Muscle layer of colon (tissue), 2 donors: ENCODE data around the gene ZFP64.
"Not testable (repeated sequence)": the region's sequence is repeated elsewhere in the genome, so short reads cannot be mapped to it uniquely, and the experiment has no call there.

Experiments used
- H3K27ac ChIP-seq: one replicate; pipeline ENCODE4 v1.7.0; 2013; ENCODE audit warnings: low read depth, mild to moderate bottlenecking, low read length, moderate library complexity
- H3K27me3 ChIP-seq, 2 donors: one replicate each; pipeline ENCODE4 v1.7.0; 2013; ENCODE audit warnings: low read length in 2 of 2, mild to moderate bottlenecking in 2 of 2; ENCODE audit not compliant: insufficient read depth in 2 of 2, control insufficient read depth in 1 of 2
- H3K36me3 ChIP-seq: one replicate; pipeline ENCODE4 v1.7.0; 2013; ENCODE audit warnings: mild to moderate bottlenecking, low read length; ENCODE audit not compliant: insufficient read depth
- H3K4me1 ChIP-seq: one replicate; pipeline ENCODE4 v1.7.0; 2013; ENCODE audit warnings: mild to moderate bottlenecking, low read length; ENCODE audit not compliant: insufficient read depth
- H3K4me3 ChIP-seq, 2 donors: one replicate each; pipeline ENCODE4 v1.7.0; 2013; ENCODE audit warnings: low read length in 2 of 2, low read depth in 1 of 2, mild to moderate bottlenecking in 1 of 2, moderate library complexity in 1 of 2
- H3K9ac ChIP-seq: one replicate; pipeline ENCODE4 v1.7.0; 2013; ENCODE audit warnings: low read length
- H3K9me3 ChIP-seq: one replicate; pipeline ENCODE4 v1.7.0; 2013; ENCODE audit warnings: mild to moderate bottlenecking, low read length
- donor health status: abdominal sarcoma.
- donor health status: Adenocarcinoma of cecum.

Gene ZFP64

GRCh38 chr20:52221362-52221761 lies 29.8 kb upstream of the ZFP64 start:
- not testable (repeated sequence) for H3K4me1 ChIP-seq, H3K27me3 ChIP-seq, H3K4me3 ChIP-seq, H3K9me3 ChIP-seq, H3K9ac ChIP-seq, H3K27ac ChIP-seq, H3K36me3 ChIP-seq

- H3K27ac ChIP-seq, H3K4me3 ChIP-seq, H3K27me3 ChIP-seq, H3K36me3 ChIP-seq, H3K4me1 ChIP-seq, H3K9me3 ChIP-seq, H3K9ac ChIP-seq: not testable (repeated sequence)
These were observed 29.3 kb upstream of the ZFP64 start for GRCh38 chr20:52220891-52221290.

- no peaks in the 10 kb centered on the region for H3K4me1 ChIP-seq
- no peak overlapping the region for H3K27ac ChIP-seq
- H3K27me3 ChIP-seq, result no peaks in the 10 kb centered on the region
- H3K9me3 ChIP-seq, result no peaks in the 10 kb centered on the region
- no peak overlapping the region for H3K9ac ChIP-seq
- H3K36me3 ChIP-seq, result no peaks in the 10 kb centered on the region
- H3K4me3 ChIP-seq, result no peak overlapping the region
These were observed 27.9 kb upstream of the ZFP64 start for GRCh38 chr20:52219441-52219840.

DNA sequence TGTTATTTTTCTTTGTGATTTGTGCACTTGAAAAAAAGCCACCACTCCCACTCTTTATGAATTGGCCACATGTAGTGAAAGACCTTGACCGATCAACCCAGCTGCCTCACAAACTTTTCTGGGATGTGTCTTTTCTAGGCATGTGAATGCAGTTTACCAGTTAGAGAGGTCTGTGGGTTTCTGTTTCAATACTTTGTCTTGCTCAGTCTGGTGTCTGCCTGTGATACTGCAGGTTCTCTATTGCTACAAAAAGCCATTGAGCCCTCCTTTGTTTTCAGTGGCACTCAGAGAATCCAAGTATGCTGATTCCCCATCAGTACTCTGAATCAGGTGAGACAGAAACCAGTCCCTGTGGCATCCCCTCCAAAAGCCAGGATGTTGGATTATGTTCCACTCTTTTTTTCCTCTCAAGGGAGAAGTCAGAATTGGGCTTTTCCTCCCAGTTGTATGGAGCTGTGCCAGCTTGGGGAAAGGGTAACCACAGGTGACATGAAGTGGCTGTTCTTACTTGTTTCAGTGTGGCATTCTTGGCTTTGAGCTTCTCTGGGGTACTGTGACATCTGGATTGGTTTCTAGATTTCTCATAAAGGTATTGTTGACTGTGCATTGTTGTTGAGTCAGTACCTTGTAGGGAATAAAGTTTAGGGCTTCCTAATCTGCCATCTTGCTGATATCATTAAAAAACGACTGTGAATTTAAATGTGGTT lies 26.3 kb upstream of the ZFP64 start:
- H3K9ac ChIP-seq, result no peak overlapping the region
- no peaks in the 10 kb centered on the region for H3K36me3 ChIP-seq
- H3K9me3 ChIP-seq, result peaks cover 6% of the 10 kb centered on the region
- H3K27me3 ChIP-seq, result no peaks in the 10 kb centered on the region
- H3K27ac ChIP-seq, result no peak overlapping the region
- H3K4me1 ChIP-seq, result no peaks in the 10 kb centered on the region
- no peak overlapping the region for H3K4me3 ChIP-seq

DNA sequence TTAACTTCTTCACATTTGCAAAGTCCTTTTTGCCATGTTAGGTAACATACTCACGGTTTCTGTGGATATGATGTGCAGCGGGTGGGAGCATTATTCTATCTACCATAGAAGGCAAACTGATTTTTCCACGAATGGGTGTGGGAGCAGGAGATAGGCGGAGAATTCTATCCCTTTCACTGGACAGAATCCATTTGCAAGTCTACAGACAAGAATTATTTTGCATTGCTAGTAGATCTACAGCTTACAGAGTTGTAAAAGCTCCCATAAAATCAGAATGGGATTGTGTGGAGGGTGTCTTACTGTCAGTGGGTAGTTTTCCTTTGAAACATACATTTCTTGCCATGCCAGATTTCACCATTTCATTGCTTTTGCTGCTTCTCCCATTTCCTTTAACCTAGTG lies 22.4 kb upstream of the ZFP64 start:
- peaks cover 6% of the 10 kb centered on the region for H3K9me3 ChIP-seq
- no peak overlapping the region for H3K27ac ChIP-seq
- H3K4me3 ChIP-seq, result no peak overlapping the region
- H3K36me3 ChIP-seq, result no peaks in the 10 kb centered on the region
- no peaks in the 10 kb centered on the region for H3K4me1 ChIP-seq
- H3K27me3 ChIP-seq, result no peaks in the 10 kb centered on the region
- H3K9ac ChIP-seq, result no peak overlapping the region

GRCh38 chr20:52212943-52213342 lies 21.4 kb upstream of the ZFP64 start:
- H3K27me3 ChIP-seq, result no peaks in the 10 kb centered on the region
- no peak overlapping the region for H3K27ac ChIP-seq
- H3K4me3 ChIP-seq, result no peak overlapping the region
- H3K4me1 ChIP-seq, result no peaks in the 10 kb centered on the region
- H3K9ac ChIP-seq, result no peak overlapping the region
- H3K9me3 ChIP-seq, result peaks cover 6% of the 10 kb centered on the region
- no peaks in the 10 kb centered on the region for H3K36me3 ChIP-seq

DNA sequence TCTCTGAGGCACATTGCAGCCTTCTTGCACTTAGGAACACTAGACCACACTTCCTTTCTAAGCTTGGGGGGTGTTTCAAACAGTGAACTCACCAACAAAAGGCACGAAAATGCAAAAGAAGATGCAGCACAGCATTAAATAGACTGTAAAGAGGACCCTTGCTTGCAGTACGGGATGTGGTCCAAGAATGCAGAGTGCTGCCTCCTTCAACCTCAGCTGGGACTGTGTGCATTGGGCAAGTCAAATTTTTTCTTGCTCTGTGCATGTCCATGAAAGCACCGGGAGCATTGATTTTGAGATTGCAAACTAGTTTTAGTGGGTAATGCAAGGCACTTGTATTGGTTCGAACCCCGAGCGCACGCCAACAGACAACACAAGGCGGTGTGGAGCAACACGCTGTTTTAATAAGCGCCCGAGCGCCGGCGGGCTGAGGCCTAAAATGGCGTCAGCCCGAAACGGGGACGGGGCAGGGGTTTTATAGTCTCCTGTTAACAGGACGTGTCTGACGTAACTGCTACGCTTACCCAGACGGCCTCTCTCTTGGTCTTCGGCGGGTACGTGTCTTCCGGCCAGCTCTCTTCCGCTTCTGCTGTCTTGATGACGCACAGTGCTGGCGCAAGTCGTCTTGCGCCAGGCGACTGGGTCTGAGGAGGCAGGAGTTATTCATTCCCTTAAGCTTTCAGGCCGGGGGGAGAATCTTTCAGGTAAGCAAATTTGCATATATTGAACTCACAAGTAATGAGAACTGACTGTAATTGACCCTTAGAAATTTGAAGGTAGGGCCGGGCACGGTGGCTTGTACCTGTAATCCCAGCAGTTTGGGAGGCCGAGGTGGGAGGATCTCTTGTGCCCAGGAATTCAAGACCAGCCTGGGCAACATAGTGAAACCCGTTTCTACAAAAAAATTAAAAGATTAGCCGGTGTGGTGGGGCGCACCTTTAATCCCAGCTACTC lies 18.7 kb upstream of the ZFP64 start:
- H3K9ac ChIP-seq, result no peak overlapping the region
- no peaks in the 10 kb centered on the region for H3K27me3 ChIP-seq
- H3K9me3 ChIP-seq, result peaks cover 6% of the 10 kb centered on the region
- H3K4me3 ChIP-seq, result no peak overlapping the region
- H3K27ac ChIP-seq, result no peak overlapping the region
- H3K36me3 ChIP-seq, result no peaks in the 10 kb centered on the region
- H3K4me1 ChIP-seq, result no peaks in the 10 kb centered on the region

DNA sequence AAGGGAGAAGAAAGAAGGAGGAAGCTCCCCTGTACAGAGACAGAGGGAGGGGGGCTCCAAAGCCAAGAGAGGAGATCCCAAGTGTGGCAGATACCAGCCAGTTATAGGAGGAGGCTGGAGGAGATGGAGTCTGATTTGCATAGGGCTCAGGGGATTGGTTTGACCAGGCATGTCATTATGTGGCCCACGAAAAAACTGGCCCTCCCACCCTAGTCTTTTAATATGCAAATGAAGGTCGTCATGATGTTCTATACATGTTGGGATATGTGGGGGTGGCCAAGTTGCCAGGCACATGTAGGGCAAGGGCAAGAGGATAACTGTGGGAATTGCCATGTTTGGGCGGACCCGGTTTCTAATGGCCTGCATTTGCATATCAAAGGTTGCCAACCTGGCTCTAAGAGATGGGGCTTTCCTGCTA lies 17.6 kb upstream of the ZFP64 start:
- H3K4me1 ChIP-seq, result no peaks in the 10 kb centered on the region
- no peak overlapping the region for H3K9ac ChIP-seq
- no peaks in the 10 kb centered on the region for H3K36me3 ChIP-seq
- no peak overlapping the region for H3K4me3 ChIP-seq
- H3K27ac ChIP-seq, result no peak overlapping the region
- peaks cover 6% of the 10 kb centered on the region for H3K9me3 ChIP-seq
- no peaks in the 10 kb centered on the region for H3K27me3 ChIP-seq

DNA sequence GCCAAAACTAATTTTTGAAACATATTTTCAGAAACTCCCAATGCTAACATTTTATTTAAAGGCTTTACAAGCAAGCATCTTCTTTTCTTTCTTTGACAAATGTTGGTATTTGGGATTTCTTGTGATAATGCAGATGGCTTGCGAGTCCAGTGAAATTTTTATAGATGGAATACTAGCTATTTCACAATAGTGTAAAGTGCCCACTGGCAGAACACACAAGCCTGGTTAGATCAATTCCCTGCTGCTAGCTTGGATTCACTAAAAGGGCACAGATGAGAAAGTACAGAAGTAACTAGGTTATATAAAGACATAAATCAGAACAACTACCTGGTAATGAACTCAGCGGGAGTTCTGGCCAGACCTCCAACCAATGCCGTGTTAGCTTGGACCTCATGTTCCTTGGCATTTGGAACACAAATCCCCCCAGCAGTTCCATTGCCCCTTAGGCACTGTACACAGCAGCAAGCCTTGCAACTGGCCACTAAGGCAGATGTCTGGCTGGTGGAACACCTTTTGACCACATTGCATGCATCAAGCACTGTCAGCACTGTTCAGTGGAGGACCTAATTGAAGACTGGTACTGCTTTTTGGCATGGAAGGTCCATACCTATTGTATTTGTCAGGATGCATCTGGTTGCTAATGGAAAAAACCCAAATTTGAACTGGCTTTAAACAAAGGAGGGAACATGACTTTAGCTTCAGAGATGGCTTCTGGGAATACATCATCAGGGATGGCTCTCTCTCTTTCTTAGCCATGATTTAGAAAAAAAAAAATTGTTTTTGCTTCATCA lies 15.6 kb upstream of the ZFP64 start:
- no peak overlapping the region for H3K27ac ChIP-seq
- H3K9ac ChIP-seq, result no peak overlapping the region
- no peak overlapping the region for H3K4me3 ChIP-seq
- H3K36me3 ChIP-seq, result no peaks in the 10 kb centered on the region
- H3K9me3 ChIP-seq, result no peaks in the 10 kb centered on the region
- H3K27me3 ChIP-seq, result no peaks in the 10 kb centered on the region
- H3K4me1 ChIP-seq, result no peaks in the 10 kb centered on the region

- no peak overlapping the region for H3K9ac ChIP-seq
- H3K36me3 ChIP-seq, result no peaks in the 10 kb centered on the region
- H3K4me1 ChIP-seq, result no peaks in the 10 kb centered on the region
- no peaks in the 10 kb centered on the region for H3K27me3 ChIP-seq
- no peak overlapping the region for H3K27ac ChIP-seq
- H3K4me3 ChIP-seq, result no peak overlapping the region
- H3K9me3 ChIP-seq, result no peaks in the 10 kb centered on the region
These were observed 12.6 kb upstream of the ZFP64 start for GRCh38 chr20:52204136-52204535.

DNA sequence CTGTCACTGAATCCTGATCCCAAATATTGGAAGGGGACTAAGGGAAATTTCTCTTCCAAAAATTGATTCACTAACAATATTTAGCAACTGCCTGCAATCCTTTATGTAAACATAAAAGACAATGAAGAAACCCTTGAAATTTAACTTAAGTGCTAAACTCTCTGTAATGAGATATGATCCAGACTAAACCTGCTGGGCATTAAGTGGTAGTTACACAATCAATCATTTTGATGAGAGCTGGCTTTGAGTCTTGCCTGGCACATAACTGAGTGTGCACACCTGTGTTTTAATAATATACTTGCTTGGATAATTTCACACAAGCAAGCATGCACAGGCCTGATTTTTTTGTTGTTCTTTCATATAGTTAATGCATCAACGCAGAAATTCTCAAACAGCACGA lies 9.8 kb upstream of the ZFP64 start:
- Histone ChIP-seq H3K36me3 (no peaks in the 10 kb centered on the region), H3K27me3 (no peaks in the 10 kb centered on the region), H3K27ac (no peak overlapping the region), H3K9me3 (no peaks in the 10 kb centered on the region), H3K4me3 (no peak overlapping the region), H3K4me1 (no peaks in the 10 kb centered on the region), H3K9ac (no peak overlapping the region)
